Endodermal cell (in vitro differentiated cells): Measurements from ENCODE around the gene ACKR3. TPM values are rescaled to one million over a fixed set of nuclear protein-coding genes. Genes with fewer than 3 reads are reported as not detected.
A peak's percentile ranks its signal among the peaks of the same experiment; 100 is the strongest.

Source experiments
- DNase-seq: peaks from one replicate; pipeline ENCODE4 v3.0.0-alpha.2; 2017
- H3K27ac ChIP-seq: 2 replicates; pipeline ENCODE4 v1.5.1; 2013; ENCODE audit warnings: mild to moderate bottlenecking, low read depth, low read length, moderate library complexity
- H3K27me3 ChIP-seq: 2 replicates; pipeline ENCODE4 v1.6.1; 2013; ENCODE audit warnings: mild to moderate bottlenecking, low read length, moderate library complexity; ENCODE audit not compliant: insufficient read depth, control insufficient read depth, poor library complexity, severe bottlenecking
- H3K36me3 ChIP-seq: 2 replicates; pipeline ENCODE4 v1.7.0; 2013; ENCODE audit warnings: mild to moderate bottlenecking, low read length, moderate library complexity; ENCODE audit not compliant: control insufficient read depth, insufficient read depth
- H3K4me1 ChIP-seq: one replicate; pipeline ENCODE4 v1.7.0; 2013; ENCODE audit warnings: low read length; ENCODE audit not compliant: control insufficient read depth, insufficient read depth
- H3K4me3 ChIP-seq: 2 replicates; pipeline ENCODE4 v1.5.1; 2013; ENCODE audit warnings: mild to moderate bottlenecking, low read length, moderate library complexity
- H3K9ac ChIP-seq: 2 replicates; pipeline ENCODE4 v1.6.1; 2013; ENCODE audit warnings: mild to moderate bottlenecking, low read length, moderate library complexity; ENCODE audit not compliant: poor library complexity, severe bottlenecking; ENCODE audit errors: extremely low read depth
- H3K9me3 ChIP-seq: 2 replicates; pipeline ENCODE4 v1.6.1; 2013; ENCODE audit warnings: mild to moderate bottlenecking, low read length, moderate library complexity; ENCODE audit not compliant: control insufficient read depth
- H3K27ac Mint-ChIP-seq: 2 replicates; pipeline ENCODE4 v1.8.0; 2020; ENCODE audit warnings: mixed read lengths
- H3K27me3 Mint-ChIP-seq: 2 replicates; pipeline ENCODE4 v1.8.0; 2021; ENCODE audit warnings: mild to moderate bottlenecking, mixed read lengths; ENCODE audit not compliant: insufficient read depth
- H3K36me3 Mint-ChIP-seq: 2 replicates; pipeline ENCODE4 v1.8.0; 2020; ENCODE audit warnings: low read depth, mixed read lengths
- H3K4me1 Mint-ChIP-seq: 2 replicates; pipeline ENCODE4 v1.8.0; 2020; ENCODE audit warnings: mixed read lengths
- H3K4me3 Mint-ChIP-seq: 2 replicates; pipeline ENCODE4 v1.8.0; 2020; ENCODE audit warnings: mild to moderate bottlenecking, moderate library complexity, mixed read lengths
- H3K9me3 Mint-ChIP-seq: 2 replicates; pipeline ENCODE4 v1.8.0; 2020; ENCODE audit warnings: mild to moderate bottlenecking, mixed read lengths
- CTCF ChIP-seq: fragments of 200-600 bp; sonication (generic); conservative IDR thresholded peaks from 2 replicates; pipeline ENCODE4 v1.5.0; 2021; ENCODE audit warnings: antibody characterized with exemption, mild to moderate bottlenecking
- WGBS, 2 experiments: methylation state at CpG; one replicate each; pipeline versions ENCODE4 v1.1.5 to v1.1.7; 2013; ENCODE audit warnings: missing lambda C conversion rate in 2 of 2, mixed read lengths in 1 of 2; ENCODE audit not compliant: insufficient coverage in 1 of 2, insufficient read length in 1 of 2; 5-methylcytosine and 5-hydroxymethylcytosine counted together
- total RNA-seq, 2 donors: library from RNA; stranded (reverse); fragmentation: NEBNext Ultra II Directional in 1 of 2; extraction: Animal tissue kit (Norgen Biotek cat#: 25700) in 1 of 2; gene quantifications; 2 replicates in 1 of 2; 3 replicates in 1 of 2; pipeline ENCODE4 v1.2.1, GENCODE V29; 2021

Gene ACKR3
- total RNA-seq, 2 donors from 2014 or later = 76.9 to 110 TPM

DNA sequence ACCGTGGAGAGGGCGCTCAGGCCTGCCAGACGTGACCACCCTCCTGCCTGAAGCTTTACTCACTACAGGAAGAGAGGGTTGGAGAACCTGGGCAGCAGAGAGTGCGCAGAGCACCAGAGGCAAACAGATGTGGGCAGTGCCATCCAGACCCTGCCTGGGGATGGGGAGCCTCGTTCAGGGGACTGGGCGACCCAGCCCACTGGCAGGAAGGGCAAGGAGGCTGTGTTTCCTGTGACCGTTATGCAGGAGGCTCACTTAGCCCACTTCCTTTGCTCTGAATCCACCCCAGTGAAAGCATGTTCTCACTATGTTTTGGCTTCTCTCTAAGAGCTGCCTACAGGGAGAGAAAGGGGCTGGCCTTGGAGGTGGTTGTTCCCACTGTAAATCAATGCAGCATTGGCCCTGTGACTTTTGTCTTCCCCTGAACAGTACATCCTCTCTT, 23.0 kb upstream of the ACKR3 start:
- Histone ChIP-seq H3K9me3 (no peaks in the 10 kb centered on the region), H3K36me3 (no peaks in the 10 kb centered on the region), H3K27ac (no peak overlapping the region), H3K4me3 (no peak overlapping the region), H3K27me3 (no peaks in the 10 kb centered on the region), H3K9ac (no peak overlapping the region), H3K4me1 (no peaks in the 10 kb centered on the region)
- no peak for TF ChIP-seq CTCF
- Mint-ChIP-seq H3K4me1 (peaks cover 4% of the 10 kb centered on the region), H3K36me3 (no peaks in the 10 kb centered on the region), H3K27me3 (peaks cover 11% of the 10 kb centered on the region), H3K9me3 (no peaks in the 10 kb centered on the region), H3K4me3 (no peak overlapping the region), H3K27ac (no peak overlapping the region)
- 94% methylated on average over 6 to 7 of the region's 7 CpGs for WGBS, 2 experiments
- peak; percentile 21 for DNase-seq

GRCh38 chr2:236547725-236548124, 21.9 kb upstream of the ACKR3 start:
- no peak for DNase-seq
- TF ChIP-seq CTCF = no peak
- H3K27me3 ChIP-seq = no peaks in the 10 kb centered on the region
- no peaks in the 10 kb centered on the region for H3K36me3 ChIP-seq
- H3K9me3 ChIP-seq = no peaks in the 10 kb centered on the region
- Mint-ChIP-seq H3K36me3 (no peaks in the 10 kb centered on the region), H3K4me1 (peaks cover 4% of the 10 kb centered on the region), H3K27me3 (peaks cover 16% of the 10 kb centered on the region), H3K4me3 (no peak overlapping the region), H3K9me3 (no peaks in the 10 kb centered on the region), H3K27ac (no peak overlapping the region)
- WGBS, 2 experiments = 84% methylated on average over 1 of the region's 1 CpG; no CpG with 5 or more reads in 1 of the 2 experiments
- no peak overlapping the region for H3K4me3 ChIP-seq
- H3K27ac ChIP-seq = no peak overlapping the region
- no peak overlapping the region for H3K9ac ChIP-seq
- no peaks in the 10 kb centered on the region for H3K4me1 ChIP-seq

DNA sequence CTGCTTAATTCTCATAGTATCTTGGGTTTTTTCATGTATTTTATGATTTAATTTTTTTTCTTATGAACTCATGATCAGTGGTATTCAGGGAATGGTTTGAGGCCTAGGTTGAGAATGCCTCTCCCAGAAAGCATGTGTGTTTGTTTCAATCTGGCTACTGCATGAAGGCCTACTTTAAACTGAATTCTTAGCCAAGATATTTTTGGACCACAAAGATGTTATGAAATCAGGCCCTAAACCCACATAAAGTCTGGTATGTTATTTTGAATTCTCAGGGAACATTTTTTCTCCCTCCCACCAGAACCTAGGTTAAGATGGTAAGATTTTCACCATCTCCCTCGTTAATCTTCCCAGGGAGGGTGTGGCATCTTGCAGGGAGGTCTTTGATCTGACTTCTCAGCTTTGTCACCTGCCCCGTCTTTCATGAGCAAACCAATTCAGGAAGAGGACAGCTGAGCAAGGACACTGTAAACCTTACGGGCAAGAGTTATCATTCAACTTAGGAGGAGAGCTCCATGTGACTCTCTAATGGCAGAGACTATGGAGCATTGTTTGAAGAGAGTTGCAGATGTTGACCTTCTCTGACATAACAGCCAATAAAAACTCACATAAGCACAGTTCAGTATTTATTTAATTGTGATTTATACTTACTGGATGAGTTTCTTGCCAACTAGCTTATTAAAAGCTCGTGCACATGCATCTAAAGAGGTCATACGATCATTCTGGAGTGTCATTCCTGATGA, 21.3 kb upstream of the ACKR3 start:
- Mint-ChIP-seq H3K36me3 (no peaks in the 10 kb centered on the region), H3K9me3 (no peaks in the 10 kb centered on the region), H3K4me3 (no peak overlapping the region), H3K27me3 (peaks cover 11% of the 10 kb centered on the region), H3K4me1 (peaks cover 4% of the 10 kb centered on the region), H3K27ac (no peak overlapping the region)
- H3K4me3 ChIP-seq = no peak overlapping the region
- no peak overlapping the region for H3K27ac ChIP-seq
- 91 to 100% methylated on average over 3 to 5 of the region's 5 CpGs for WGBS, 2 experiments
- H3K9ac ChIP-seq = no peak overlapping the region
- no peaks in the 10 kb centered on the region for H3K9me3 ChIP-seq
- no peaks in the 10 kb centered on the region for H3K27me3 ChIP-seq
- no peaks in the 10 kb centered on the region for H3K36me3 ChIP-seq
- peak; percentile 36 for DNase-seq
- no peak for TF ChIP-seq CTCF
- H3K4me1 ChIP-seq = no peaks in the 10 kb centered on the region
